Amygdala (tissue), 56 donors: Measurements from ENCODE around the gene STK16.
A peak's percentile ranks its signal among the peaks of the same experiment; 100 is the strongest.

ENCODE experiments used
- DNase-seq, 56 donors: peaks; one replicate each; lab custom pipeline; 2025; lab: John Stamatoyannopoulos, UW

The STK16 gene

GRCh38 chr2:219213026-219213415 is 32.3 kb upstream of the STK16 start:
- no peak for DNase-seq

GRCh38 chr2:219213486-219214071 is 31.7 kb upstream of the STK16 start:
- DNase-seq = no peak

GRCh38 chr2:219214141-219214540 is 31.1 kb upstream of the STK16 start:
- DNase-seq = no peak

- no peak for DNase-seq
Measured at GRCh38 chr2:219214786-219215185, 30.5 kb upstream of the STK16 start.

- DNase-seq = no peak
Measured at GRCh38 chr2:219215871-219216534, 29.3 kb upstream of the STK16 start.

DNA sequence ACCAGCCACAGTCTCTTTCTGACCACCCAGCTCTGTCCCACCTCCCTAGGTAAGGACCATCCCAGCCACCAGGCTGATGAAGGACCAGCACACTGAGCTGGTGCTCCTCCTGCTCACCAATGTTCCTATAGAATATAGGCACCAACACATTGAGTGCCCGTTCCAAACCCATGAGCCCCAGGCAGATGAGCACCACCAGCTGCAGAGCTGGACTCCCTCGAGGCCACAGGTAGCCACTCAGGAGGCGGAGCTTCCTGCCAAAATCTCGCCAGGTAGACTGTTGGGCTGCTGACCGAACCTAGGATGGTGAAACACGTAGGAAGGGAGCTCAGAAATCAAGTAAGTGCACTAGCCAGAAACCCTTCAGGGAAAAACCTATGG is 28.8 kb upstream of the STK16 start:
- DNase-seq = no peak

GRCh38 chr2:219218217-219218731 is 27.0 kb upstream of the STK16 start:
- DNase-seq = peak in 49 of 56 donors; percentile 26 to 87 (median 67)

- DNase-seq = peak; percentile 24 to 99 (median 94)
Measured at GRCh38 chr2:219218732-219219701, 26.3 kb upstream of the STK16 start, which contains the start of gene ABCB6. ABCB6 (minus strand) TSS chr2:219218958; CDS start chr2:219218673, 285 bp downstream.

DNA sequence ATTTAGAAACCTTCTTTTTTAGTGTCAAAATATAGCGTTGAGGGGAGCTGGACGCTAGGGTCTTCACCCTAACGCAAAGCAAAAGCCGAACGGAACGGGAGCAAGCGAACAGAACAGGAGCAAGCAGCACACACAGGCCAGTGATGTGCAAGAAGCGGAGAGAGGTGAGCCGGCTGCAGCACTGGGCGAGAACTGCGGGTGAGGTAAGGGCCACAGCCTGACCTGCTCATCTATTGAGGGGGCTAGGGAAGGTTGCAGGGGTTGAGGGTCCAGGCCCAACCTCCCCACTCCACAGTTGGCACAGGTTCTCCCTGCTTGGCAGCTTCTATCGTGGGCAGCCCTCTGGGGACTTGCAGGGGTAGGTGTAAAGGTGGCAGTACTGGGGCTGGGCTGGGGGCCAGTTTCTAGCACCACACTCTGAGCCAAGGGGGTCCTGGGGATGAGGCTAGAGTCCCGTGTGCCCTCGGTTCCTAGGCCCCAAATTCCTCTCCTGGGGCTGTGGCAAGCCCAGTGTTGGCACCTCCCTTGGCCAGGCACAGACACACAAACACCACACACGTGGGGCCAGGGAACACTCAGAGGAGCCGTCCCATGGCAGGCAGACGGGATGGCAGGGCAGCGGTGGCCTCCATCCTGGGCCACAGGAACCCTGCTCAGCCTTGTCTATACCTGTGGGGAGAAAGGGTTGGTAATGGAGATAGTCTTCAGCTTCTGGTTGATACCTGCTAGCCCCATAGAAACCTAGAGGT is 25.3 kb upstream of the STK16 start:
- DNase-seq = no peak

- no peak for DNase-seq
Measured at GRCh38 chr2:219220652-219221402, 24.5 kb upstream of the STK16 start.

GRCh38 chr2:219221957-219222518 is 23.2 kb upstream of the STK16 start:
- peak in 1 of 56 donors; percentile 2 for DNase-seq

- DNase-seq = no peak
Measured at GRCh38 chr2:219223831-219224610, 21.3 kb upstream of the STK16 start.

DNA sequence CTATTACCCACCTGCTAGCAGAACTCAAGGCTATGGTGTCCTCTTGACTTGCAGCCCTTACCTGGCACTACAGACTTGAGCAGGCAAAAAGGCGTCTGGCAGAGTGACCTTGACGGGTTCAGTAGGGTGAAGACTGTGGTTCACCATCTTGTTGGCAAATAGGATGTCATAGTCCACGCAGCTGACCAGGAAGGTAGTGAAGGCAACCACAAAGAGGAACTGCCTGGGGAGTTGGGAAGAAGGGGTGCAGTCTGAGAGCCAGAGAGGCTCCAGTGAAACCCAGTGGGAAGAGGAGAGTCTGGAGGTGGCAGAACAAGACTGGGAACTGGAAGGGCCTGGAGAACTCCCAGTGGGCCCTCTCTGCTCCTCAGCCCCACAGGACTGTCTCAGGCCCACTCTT is 19.9 kb upstream of the STK16 start:
- no peak for DNase-seq

GRCh38 chr2:219228041-219228910 is 17.0 kb upstream of the STK16 start:
- DNase-seq = peak in 1 of 56 donors; percentile 45

DNA sequence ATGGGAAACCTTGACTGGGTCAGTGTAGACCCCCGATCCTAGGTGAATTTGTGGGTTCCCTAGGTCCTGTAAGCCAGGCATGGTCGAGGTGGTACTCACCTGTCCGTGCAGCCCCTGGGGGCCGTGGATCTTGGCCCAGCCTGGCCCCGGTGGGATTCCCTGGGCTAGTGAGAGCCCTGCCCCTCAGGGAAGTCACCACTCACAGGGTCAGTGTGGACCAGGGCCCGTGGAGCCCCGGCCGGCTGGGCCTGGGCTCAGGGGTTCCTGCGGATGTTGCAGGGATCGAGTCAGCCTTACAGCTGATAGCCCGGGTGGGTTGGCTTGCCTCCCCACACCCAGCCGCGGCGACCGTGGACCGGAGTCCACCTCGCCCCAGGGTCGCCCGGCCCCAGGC is 16.4 kb upstream of the STK16 start:
- DNase-seq = peak in 1 of 56 donors; percentile 44

DNA sequence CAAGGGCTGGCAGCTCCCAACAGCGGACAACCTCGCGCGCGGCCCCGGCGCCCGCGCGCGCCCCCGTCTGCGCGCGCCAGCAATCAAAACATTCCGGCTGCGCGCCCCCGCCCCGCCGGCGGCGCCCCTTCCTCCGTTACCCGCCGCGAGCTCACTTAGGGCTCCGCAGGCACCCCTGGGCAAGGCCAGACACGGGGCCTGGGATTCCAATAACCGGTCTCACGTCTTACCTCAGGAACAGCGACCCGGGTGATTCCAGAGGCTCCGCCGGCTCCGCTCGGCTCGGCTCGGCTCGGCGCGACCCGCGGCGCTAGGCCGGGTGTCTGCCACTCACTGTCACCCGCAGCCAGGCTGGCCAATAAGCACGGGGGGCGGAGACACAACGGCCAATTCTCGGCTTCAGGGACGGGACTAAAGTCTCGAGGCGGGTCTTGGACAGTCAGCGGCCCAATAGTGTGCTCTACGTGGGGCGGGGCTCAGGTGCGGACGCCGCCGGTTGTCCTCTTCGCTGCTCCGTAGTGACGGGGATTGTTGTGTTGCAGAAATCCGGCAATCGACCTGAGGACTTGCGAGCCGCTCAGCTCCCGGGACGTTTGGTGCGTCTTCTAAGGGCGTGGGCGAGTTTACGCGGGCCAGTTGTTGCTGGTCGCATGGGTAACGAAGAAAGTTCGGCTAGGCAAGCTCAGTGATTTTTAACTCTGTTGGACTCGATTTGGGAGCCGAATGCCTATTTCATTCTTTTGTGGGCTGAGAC is 15.8 kb upstream of the STK16 start, which contains the start of the genes ANKZF1 and ATG9A:
Gene ANKZF1, plus strand, starts transcription at position 502 of the 754 bp plus-strand sequence. CDS start 452 bp downstream, outside the sequence.
Gene ATG9A, minus strand, starts transcription at position 332 of the 754 bp plus-strand sequence. CDS start 1,612 bp downstream, outside the sequence.
- DNase-seq = peak; percentile 53 to 99 (median 98)
